Choroid plexus epithelial cell (primary cell): ENCODE data around the gene CNOT4.

ENCODE experiments used
- DNase-seq: peaks from one replicate; pipeline ENCODE4 v3.0.0-alpha.2; 2010; ENCODE audit warnings: low read depth
- H3K4me3 ChIP-seq: 2 replicates; pipeline ENCODE4 v1.5.1; 2011; ENCODE audit warnings: low read depth, mild to moderate bottlenecking, control low read depth, low read length, moderate library complexity
- TF ChIP-seq, protein P1 (sequence below): conservative IDR thresholded peaks from 2 replicates; pipeline ENCODE4 v1.5.1; 2011; ENCODE audit warnings: low read depth, mild to moderate bottlenecking, control low read depth, inconsistent platforms, low read length, moderate library complexity

Gene CNOT4

DNA sequence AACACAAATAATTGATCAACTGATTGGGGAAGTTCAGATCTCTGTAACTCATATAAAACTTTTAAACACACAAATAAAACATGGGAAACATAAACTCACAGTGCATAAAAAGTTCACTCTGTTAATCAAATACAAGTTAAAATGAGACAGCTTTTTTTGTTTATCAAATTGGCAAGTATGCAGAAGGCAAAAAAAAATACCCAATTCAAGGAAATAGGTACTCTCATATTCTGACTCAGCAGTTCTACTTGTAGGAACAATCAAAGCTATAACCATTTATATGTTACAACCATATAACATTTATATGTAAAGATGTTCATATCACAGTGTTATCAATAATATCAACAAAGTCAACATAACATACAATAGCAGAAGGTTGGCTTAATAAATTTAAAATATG is 102.0 kb downstream of the CNOT4 start:
- H3K4me3 ChIP-seq = no peak overlapping the region
- no peak for DNase-seq
- TF ChIP-seq, protein P1, sequence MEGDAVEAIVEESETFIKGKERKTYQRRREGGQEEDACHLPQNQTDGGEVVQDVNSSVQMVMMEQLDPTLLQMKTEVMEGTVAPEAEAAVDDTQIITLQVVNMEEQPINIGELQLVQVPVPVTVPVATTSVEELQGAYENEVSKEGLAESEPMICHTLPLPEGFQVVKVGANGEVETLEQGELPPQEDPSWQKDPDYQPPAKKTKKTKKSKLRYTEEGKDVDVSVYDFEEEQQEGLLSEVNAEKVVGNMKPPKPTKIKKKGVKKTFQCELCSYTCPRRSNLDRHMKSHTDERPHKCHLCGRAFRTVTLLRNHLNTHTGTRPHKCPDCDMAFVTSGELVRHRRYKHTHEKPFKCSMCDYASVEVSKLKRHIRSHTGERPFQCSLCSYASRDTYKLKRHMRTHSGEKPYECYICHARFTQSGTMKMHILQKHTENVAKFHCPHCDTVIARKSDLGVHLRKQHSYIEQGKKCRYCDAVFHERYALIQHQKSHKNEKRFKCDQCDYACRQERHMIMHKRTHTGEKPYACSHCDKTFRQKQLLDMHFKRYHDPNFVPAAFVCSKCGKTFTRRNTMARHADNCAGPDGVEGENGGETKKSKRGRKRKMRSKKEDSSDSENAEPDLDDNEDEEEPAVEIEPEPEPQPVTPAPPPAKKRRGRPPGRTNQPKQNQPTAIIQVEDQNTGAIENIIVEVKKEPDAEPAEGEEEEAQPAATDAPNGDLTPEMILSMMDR = no peak

DNA sequence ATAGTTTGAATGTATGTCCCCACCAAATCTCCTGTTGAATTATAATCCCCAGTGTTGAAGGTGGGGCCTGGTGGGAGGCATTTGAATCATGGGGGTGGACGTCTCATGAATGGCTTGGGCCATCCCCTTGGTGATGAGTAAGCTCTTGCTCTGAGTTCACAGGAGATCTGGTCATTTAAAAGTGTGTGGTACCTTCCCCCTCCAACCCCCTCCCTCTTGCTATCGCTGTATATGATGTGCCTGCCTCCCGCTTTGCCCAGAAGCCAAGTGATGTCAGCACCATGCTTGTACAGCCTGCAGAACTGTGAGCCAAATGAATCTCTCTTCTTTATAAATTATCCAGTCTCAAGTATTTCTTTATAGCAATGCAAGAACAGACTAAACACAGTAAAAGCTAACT is 103.0 kb downstream of the CNOT4 start:
- no peak overlapping the region for H3K4me3 ChIP-seq
- TF ChIP-seq, protein P1 = no peak
- no peak for DNase-seq

DNA sequence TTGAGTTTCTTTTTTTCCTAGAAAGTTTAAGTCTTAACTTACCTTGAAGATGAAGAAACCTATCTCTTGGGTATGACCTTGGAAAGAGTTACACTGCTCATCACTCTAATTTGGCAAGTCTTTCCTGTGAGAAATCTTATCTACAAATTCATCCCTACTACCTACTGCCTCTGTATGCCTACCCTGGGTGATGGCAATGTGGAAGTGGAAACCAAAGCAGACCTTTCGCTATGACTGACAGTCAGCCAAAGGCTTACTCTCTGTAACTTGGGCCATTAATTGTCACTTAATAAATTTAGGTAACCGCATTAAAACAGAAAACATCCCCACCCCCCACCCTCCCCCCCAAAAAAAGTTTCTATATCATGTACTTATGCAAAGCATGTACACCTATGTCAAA is 103.9 kb downstream of the CNOT4 start:
- H3K4me3 ChIP-seq = no peak overlapping the region
- TF ChIP-seq, protein P1 = no peak
- DNase-seq = no peak

DNA sequence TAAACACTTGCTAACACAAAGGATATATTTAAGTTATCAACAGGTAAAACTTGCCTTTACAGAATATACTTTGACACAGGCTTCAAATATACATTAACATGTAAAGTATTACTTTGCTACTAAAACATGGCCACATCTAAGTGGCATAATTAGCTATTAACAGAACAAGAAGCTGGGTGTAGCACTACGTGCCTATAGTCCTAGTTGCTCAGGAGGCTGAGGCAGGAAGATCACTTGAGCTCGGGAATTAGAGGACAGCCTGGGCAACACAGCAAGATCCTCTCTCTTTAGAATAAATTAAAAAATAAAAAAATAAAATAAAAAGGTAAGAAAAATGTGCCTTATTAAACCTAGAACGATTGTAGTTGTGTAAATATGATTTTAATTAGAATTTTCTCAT is 106.6 kb downstream of the CNOT4 start:
- no peak overlapping the region for H3K4me3 ChIP-seq
- TF ChIP-seq, protein P1 = no peak
- no peak for DNase-seq

DNA sequence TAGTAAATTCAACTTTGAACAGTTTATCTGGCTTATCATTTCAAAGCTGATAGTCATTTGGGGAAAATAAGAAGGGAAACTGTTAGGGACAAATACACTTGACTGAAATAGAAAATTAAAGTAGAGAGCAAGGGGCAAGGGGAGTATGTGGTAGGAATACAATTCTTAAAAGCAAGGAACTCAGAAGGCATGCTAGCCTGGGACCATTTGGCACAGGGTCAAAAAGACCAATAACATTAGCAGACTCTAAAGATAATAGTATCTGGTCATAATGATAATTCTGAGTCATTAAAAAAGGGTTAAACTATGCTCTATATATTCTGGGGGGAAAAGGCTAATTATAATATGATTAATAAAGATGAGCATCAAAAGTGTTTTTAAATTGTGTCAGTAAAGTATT is 112.2 kb downstream of the CNOT4 start:
- H3K4me3 ChIP-seq = no peak overlapping the region
- no peak for DNase-seq
- TF ChIP-seq, protein P1 = no peak

DNA sequence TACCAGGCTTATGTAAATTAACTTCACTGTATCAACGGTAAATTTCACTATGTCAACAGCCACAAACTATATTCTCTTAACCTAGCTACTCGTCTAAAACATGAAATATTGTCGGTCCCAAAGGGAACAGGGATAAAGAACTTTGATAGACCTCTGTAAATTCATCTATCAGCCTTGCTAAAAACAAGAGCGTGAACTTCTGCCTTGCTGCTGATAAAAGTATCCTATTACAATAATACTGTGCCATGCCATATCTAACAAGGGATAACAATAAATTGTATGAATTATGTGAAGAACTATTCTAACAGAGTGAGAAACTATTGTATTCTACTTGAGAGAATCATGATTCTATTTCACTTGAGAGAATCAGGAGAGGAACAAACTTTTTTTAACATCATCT is 117.2 kb downstream of the CNOT4 start:
- TF ChIP-seq, protein P1 = no peak
- DNase-seq = no peak
- no peak overlapping the region for H3K4me3 ChIP-seq

- TF ChIP-seq, protein P1 = no peak
- no peak overlapping the region for H3K4me3 ChIP-seq
- DNase-seq = no peak
These were observed 118.4 kb downstream of the CNOT4 start for GRCh38 chr7:135391514-135391913.
